DND-41 (cell line): ENCODE data around the gene NECTIN2.

Experiments
- ATAC-seq: fragments of 200-7000 bp; cut with Tn5 transposase; 3 replicates; pipeline ENCODE4 v1.9.1; 2021; ENCODE audit warnings: low read depth; ENCODE audit not compliant: insufficient read depth
- DNase-seq: peaks from one replicate; pipeline ENCODE4 v3.0.0-alpha.2; 2020
- H2AFZ ChIP-seq: 2 replicates; pipeline ENCODE4 v1.6.0; 2012; ENCODE audit warnings: low read depth, low read length
- H3K27ac ChIP-seq: 2 replicates; pipeline ENCODE4 v1.5.1; 2012; ENCODE audit warnings: low read length, inconsistent platforms
- H3K27me3 ChIP-seq: fragments of 200-600 bp; sonication (generic); 2 replicates; pipeline ENCODE4 v1.6.0; 2012; ENCODE audit warnings: low read length, mild to moderate bottlenecking, inconsistent platforms; ENCODE audit not compliant: insufficient read depth, poor library complexity
- H3K36me3 ChIP-seq: 2 replicates; pipeline ENCODE4 v1.5.1; 2012; ENCODE audit warnings: low read length, inconsistent platforms; ENCODE audit not compliant: insufficient read depth
- H3K4me1 ChIP-seq: 2 replicates; pipeline ENCODE4 v1.5.1; 2012; ENCODE audit warnings: mild to moderate bottlenecking, low read length; ENCODE audit not compliant: insufficient read depth
- H3K4me2 ChIP-seq: 2 replicates; pipeline ENCODE4 v1.6.0; 2012; ENCODE audit warnings: mild to moderate bottlenecking, moderate library complexity, low read length, inconsistent platforms; ENCODE audit not compliant: insufficient read depth
- H3K4me3 ChIP-seq, 2 experiments: fragments of 200-600 bp in 1 of 2; shearing (Covaris generic) in 1 of 2; 2 replicates each; pipeline ENCODE4 v1.5.1; 2012 to 2016; ENCODE audit warnings: inconsistent platforms in 2 of 2, low read length in 2 of 2, mild to moderate bottlenecking in 2 of 2, low read depth in 1 of 2, moderate library complexity in 1 of 2
- H3K79me2 ChIP-seq: 2 replicates; pipeline ENCODE4 v1.6.0; 2012; ENCODE audit warnings: low read length, inconsistent platforms; ENCODE audit not compliant: insufficient read depth
- H3K9ac ChIP-seq: 2 replicates; pipeline ENCODE4 v1.6.0; 2012; ENCODE audit warnings: low read depth, mild to moderate bottlenecking, inconsistent platforms, low read length, moderate library complexity
- H3K9me3 ChIP-seq: 2 replicates; pipeline ENCODE4 v1.5.1; 2012; ENCODE audit warnings: low read length, moderate library complexity, mild to moderate bottlenecking, inconsistent platforms; ENCODE audit not compliant: insufficient read depth, severe bottlenecking
- H4K20me1 ChIP-seq: 2 replicates; pipeline ENCODE4 v1.6.0; 2012; ENCODE audit warnings: low read length; ENCODE audit not compliant: insufficient read depth
- EZH2 ChIP-seq: IDR thresholded peaks from 3 replicates; pipeline ENCODE4 v1.6.1; 2012; ENCODE audit warnings: borderline replicate concordance, low read depth, mild to moderate bottlenecking, moderate library complexity, low read length, inconsistent platforms; ENCODE audit not compliant: severe bottlenecking
- TF ChIP-seq, protein P1 (sequence below): IDR thresholded peaks from 2 replicates; pipeline ENCODE4 v1.5.1; 2012; ENCODE audit warnings: borderline replicate concordance, low read length, moderate library complexity, mild to moderate bottlenecking; ENCODE audit not compliant: poor library complexity, severe bottlenecking; ENCODE audit errors: extremely low read depth

NECTIN2 gene

DNA sequence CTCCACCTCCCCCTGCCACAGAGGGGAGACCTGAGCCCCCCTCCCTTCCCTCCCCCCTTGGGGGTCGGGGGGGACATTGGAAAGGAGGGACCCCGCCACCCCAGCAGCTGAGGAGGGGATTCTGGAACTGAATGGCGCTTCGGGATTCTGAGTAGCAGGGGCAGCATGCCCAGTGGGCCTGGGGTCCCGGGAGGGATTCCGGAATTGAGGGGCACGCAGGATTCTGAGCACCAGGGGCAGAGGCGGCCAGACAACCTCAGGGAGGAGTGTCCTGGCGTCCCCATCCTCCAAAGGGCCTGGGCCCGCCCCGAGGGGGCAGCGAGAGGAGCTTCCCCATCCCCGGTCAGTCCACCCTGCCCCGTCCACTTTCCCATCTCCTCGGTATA, 57.1 kb downstream of the NECTIN2 start:
- Histone ChIP-seq H3K4me3 (no peak overlapping the region), H4K20me1 (peaks cover 25% of the 10 kb centered on the region), H3K4me1 (no peaks in the 10 kb centered on the region), H3K27me3 (no peaks in the 10 kb centered on the region), H3K4me2 (no peak overlapping the region), H3K9me3 (no peaks in the 10 kb centered on the region), H3K27ac (no peak overlapping the region), H2AFZ (no peak overlapping the region), H3K79me2 (no peaks in the 10 kb centered on the region), H3K36me3 (peaks cover 42% of the 10 kb centered on the region), H3K9ac (no peak overlapping the region)
- ATAC-seq: no peak
- DNase-seq: no peak
- no peak for TF ChIP-seq EZH2
- TF ChIP-seq, protein P1, sequence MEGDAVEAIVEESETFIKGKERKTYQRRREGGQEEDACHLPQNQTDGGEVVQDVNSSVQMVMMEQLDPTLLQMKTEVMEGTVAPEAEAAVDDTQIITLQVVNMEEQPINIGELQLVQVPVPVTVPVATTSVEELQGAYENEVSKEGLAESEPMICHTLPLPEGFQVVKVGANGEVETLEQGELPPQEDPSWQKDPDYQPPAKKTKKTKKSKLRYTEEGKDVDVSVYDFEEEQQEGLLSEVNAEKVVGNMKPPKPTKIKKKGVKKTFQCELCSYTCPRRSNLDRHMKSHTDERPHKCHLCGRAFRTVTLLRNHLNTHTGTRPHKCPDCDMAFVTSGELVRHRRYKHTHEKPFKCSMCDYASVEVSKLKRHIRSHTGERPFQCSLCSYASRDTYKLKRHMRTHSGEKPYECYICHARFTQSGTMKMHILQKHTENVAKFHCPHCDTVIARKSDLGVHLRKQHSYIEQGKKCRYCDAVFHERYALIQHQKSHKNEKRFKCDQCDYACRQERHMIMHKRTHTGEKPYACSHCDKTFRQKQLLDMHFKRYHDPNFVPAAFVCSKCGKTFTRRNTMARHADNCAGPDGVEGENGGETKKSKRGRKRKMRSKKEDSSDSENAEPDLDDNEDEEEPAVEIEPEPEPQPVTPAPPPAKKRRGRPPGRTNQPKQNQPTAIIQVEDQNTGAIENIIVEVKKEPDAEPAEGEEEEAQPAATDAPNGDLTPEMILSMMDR: no peak

DNA sequence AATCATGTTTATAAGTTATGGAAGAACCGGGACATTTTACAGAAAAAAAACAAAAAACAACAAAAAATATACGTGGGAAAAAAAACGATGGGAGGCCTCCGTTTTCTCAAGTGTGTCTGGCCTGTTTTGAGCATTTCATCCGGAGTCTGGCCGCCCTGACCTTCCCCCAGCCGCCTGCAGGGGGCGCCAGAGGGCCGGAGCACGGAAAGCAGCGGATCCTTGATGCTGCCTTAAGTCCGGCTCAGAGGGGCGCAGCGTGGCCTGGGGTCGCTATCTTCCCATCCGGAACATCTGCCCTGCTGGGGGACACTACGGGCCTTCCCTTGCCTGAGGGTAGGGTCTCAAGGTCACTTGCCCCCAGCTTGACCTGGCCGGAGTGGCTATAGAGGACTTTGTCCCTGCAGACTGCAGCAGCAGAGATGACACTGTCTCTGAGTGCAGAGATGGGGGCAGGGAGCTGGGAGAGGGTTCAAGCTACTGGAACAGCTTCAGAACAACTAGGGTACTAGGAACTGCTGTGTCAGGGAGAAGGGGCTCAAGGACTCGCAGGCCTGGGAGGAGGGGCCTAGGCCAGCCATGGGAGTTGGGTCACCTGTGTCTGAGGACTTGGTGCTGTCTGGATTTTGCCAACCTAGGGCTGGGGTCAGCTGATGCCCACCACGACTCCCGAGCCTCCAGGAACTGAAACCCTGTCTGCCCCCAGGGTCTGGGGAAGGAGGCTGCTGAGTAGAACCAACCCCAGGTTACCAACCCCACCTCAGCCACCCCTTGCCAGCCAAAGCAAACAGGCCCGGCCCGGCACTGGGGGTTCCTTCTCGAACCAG, 57.7 kb downstream of the NECTIN2 start:
- no peak overlapping the region for H3K27ac ChIP-seq
- H3K27me3 ChIP-seq: no peaks in the 10 kb centered on the region
- no peaks in the 10 kb centered on the region for H3K4me1 ChIP-seq
- DNase-seq (peak; percentile 64), ATAC-seq (peak; percentile 70)
- H3K9me3 ChIP-seq: no peaks in the 10 kb centered on the region
- no peak overlapping the region for H2AFZ ChIP-seq
- TF ChIP-seq, protein P1: peak; percentile 88
- no peak for TF ChIP-seq EZH2
- peaks cover 41% of the 10 kb centered on the region for H3K36me3 ChIP-seq
- H4K20me1 ChIP-seq: peaks cover 24% of the 10 kb centered on the region
- no peak overlapping the region for H3K4me2 ChIP-seq
- H3K79me2 ChIP-seq: no peaks in the 10 kb centered on the region
- no peak overlapping the region for H3K9ac ChIP-seq
- H3K4me3 ChIP-seq: no peak overlapping the region

DNA sequence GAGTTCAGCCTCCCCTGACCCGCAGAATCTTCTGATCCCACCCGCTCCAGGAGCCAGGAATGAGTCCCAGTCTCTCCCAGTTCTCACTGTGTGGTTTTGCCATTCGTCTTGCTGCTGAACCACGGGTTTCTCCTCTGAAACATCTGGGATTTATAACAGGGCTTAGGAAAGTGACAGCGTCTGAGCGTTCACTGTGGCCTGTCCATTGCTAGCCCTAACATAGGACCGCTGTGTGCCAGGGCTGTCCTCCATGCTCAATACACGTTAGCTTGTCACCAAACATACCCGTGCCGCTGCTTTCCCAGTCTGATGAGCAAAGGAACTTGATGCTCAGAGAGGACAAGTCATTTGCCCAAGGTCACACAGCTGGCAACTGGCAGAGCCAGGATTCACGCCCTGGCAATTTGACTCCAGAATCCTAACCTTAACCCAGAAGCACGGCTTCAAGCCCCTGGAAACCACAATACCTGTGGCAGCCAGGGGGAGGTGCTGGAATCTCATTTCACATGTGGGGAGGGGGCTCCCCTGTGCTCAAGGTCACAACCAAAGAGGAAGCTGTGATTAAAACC, 58.4 kb downstream of the NECTIN2 start:
- Histone ChIP-seq H2AFZ (no peak overlapping the region), H3K4me3 (no peak overlapping the region), H3K27me3 (no peaks in the 10 kb centered on the region), H3K4me1 (no peaks in the 10 kb centered on the region), H3K27ac (no peak overlapping the region), H3K9me3 (no peaks in the 10 kb centered on the region), H3K79me2 (no peaks in the 10 kb centered on the region), H4K20me1 (peaks cover 24% of the 10 kb centered on the region), H3K4me2 (no peak overlapping the region), H3K36me3 (peaks cover 37% of the 10 kb centered on the region), H3K9ac (no peak overlapping the region)
- 0 out of 3 replicates have a peak, but pooled peaks have one; percentile 5 for ATAC-seq
- no peak for TF ChIP-seq EZH2
- TF ChIP-seq, protein P1: peak; percentile 47
- peak; percentile 19 for DNase-seq
